Measurements from ENCODE around the gene LRRC8B. TPM values are rescaled to one million over a fixed set of nuclear protein-coding genes. Genes with fewer than 3 reads are reported as not detected.

Gene LRRC8B
- total and polyA plus RNA-seq, 2 of the 8 experiments (the other 6 are each of a cell fraction or from before 2014, with no cell fraction given) = 18.4 to 29.2 TPM

DNA sequence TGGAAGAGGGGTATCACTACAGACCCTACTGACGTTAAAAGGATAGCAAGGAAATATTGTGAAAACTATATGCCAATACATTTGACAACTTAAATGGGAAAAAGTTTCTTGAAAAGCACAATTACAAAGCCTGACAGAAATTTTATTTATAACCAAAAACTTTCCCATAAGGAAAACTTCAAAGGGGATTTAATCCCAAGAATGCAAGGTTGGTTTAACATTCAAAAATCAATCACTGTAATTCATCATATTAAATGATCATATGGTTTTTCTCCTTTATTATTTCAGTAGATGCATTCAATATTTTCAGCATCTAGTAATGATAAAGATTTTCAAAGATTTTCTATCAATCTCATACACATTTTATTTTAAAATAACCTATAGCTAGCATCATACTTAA lies 121.6 kb downstream of the LRRC8B start:
- CTCF ChIA-PET (ENCODE audit: partially characterized antibody) = no interaction called here

More for the DNA sequence above, 121.6 kb downstream of the LRRC8B start:
- Histone ChIP-seq H2BK20ac (ENCODE audit: low read length) (no peak overlapping the region), H4K5ac (ENCODE audit: insufficient read length, low read depth, low read length) (no peak overlapping the region), H3K9ac (replicated peaks in 1 of 4; ENCODE audit: extremely low read depth in 1 of 4, low read depth in 3 of 4, low read length in 3 of 4) (no peak overlapping the region), H3K56ac (replicated peaks; ENCODE audit: insufficient read length, low read depth, low read length) (no peak overlapping the region), H3K27me3 (replicated peaks in 1 of 4; ENCODE audit: control insufficient read depth in 3 of 4, extremely low read depth in 1 of 4, insufficient read depth in 3 of 4, low read length in 3 of 4) (no peaks in the 10 kb centered on the region), H3K4me3 (ENCODE audit: extremely low read depth in 1 of 4, insufficient read depth in 2 of 4, low read depth in 3 of 4, low read length in 4 of 4) (no peak overlapping the region), H3K27ac (ENCODE audit: low read depth, low read length) (no peak overlapping the region), H3K14ac (ENCODE audit: insufficient read length) (no peak overlapping the region), H3K23ac (ENCODE audit: insufficient read length) (no peak overlapping the region), H2AFZ (ENCODE audit: low read length) (no peak overlapping the region), H4K8ac (ENCODE audit: extremely low read depth, insufficient read depth, low read length) (no peak overlapping the region), H4K91ac (replicated peaks; ENCODE audit: insufficient read length, low read length) (no peak overlapping the region), H2AK5ac (ENCODE audit: low read depth, low read length) (no peak overlapping the region), H3K79me2 (ENCODE audit: control insufficient read depth in 1 of 2, insufficient read depth in 2 of 2, low read length in 2 of 2) (no peaks in the 10 kb centered on the region), H2BK12ac (ENCODE audit: low read depth, low read length) (no peak overlapping the region), H3K36me3 (ENCODE audit: control insufficient read depth in 2 of 4, insufficient read depth in 4 of 4, low read length in 3 of 4) (no peaks in the 10 kb centered on the region), H2BK5ac (ENCODE audit: low read depth, low read length) (no peak overlapping the region), H3K4me1 (replicated peaks in 1 of 4; ENCODE audit: control insufficient read depth in 3 of 4, insufficient read depth in 4 of 4, low read length in 3 of 4) (no peaks in the 10 kb centered on the region), H2BK15ac (ENCODE audit: low read length) (no peak overlapping the region), H3K4ac (replicated peaks; ENCODE audit: insufficient read length, low read depth, low read length) (no peak overlapping the region), H3K4me2 (ENCODE audit: insufficient read depth in 1 of 2, low read depth in 2 of 2, low read length in 2 of 2) (no peak overlapping the region), H3K18ac (ENCODE audit: extremely low read depth, low read length) (no peak overlapping the region), H2BK120ac (replicated peaks; ENCODE audit: low read depth, low read length) (no peak overlapping the region), H4K20me1 (replicated peaks in 1 of 2; ENCODE audit: control insufficient read depth in 1 of 2, insufficient read depth in 2 of 2, low read length in 2 of 2) (peaks cover 0 to 2% of the 10 kb centered on the region in 2 experiments), H3K9me3 (ENCODE audit: insufficient read depth in 2 of 2, low read depth in 1 of 2, low read length in 1 of 2) (no peaks in the 10 kb centered on the region), H3K23me2 (ENCODE audit: low read depth, low read length) (no peaks in the 10 kb centered on the region), H3K79me1 (ENCODE audit: low read depth, low read length) (no peaks in the 10 kb centered on the region)
- FAIRE-seq (no peak), DNase-seq (ENCODE audit: low read depth in 1 of 2, low spot score in 2 of 2) (no peak)
- TF ChIP-seq SP2 (IDR thresholded peaks at IDR 0.05; ENCODE audit: low read length) (no peak), SIX5 (IDR thresholded peaks at IDR 0.05; ENCODE audit: low read depth, low read length) (no peak), BRCA1 (IDR thresholded peaks at IDR 0.05; ENCODE audit: low read depth, low read length) (no peak), RAD21 (IDR thresholded peaks at IDR 0.05 in 1 of 2, conservative IDR thresholded peaks at IDR 0.05 in 1 of 2; ENCODE audit: low read depth in 2 of 2, low read length in 2 of 2) (no peak), CREB1 (IDR thresholded peaks at IDR 0.05) (no peak), JUND (IDR thresholded peaks at IDR 0.05; ENCODE audit: low read length) (no peak)
- TF ChIP-seq, protein P1, sequence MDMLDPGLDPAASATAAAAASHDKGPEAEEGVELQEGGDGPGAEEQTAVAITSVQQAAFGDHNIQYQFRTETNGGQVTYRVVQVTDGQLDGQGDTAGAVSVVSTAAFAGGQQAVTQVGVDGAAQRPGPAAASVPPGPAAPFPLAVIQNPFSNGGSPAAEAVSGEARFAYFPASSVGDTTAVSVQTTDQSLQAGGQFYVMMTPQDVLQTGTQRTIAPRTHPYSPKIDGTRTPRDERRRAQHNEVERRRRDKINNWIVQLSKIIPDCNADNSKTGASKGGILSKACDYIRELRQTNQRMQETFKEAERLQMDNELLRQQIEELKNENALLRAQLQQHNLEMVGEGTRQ (IDR thresholded peaks at IDR 0.05; ENCODE audit: low read length) = no peak
- POLR2A ChIA-PET (ENCODE audit: partially characterized antibody) = no interaction called here
- WGBS, 2 experiments (ENCODE audit: extremely low coverage in 1 of 2, insufficient coverage in 1 of 2, insufficient read length in 1 of 2, insufficient replicate concordance in 2 of 2, low coverage in 1 of 2, low lambda C conversion rate in 2 of 2, missing lambda C conversion rate in 1 of 2) = 88% methylated on average over 1 of the region's 1 CpG; no CpG with 5 or more reads in 1 of the 2 experiments

Data from H1 (cell line).